Endothelial cell (in vitro differentiated cells): ENCODE measurements around the gene IZUMO4. TPM values are rescaled to one million over a fixed set of nuclear protein-coding genes. Genes with fewer than 3 reads are reported as not detected.

Experiments used
- DNase-seq: peaks from one replicate; pipeline ENCODE4 v3.0.0; 2021; ENCODE audit warnings: low spot score
- H3K27ac Mint-ChIP-seq: one replicate; pipeline ENCODE4 v1.8.0; 2021; ENCODE audit warnings: mixed read lengths, inconsistent platforms; ENCODE audit not compliant: unreplicated experiment
- H3K27me3 Mint-ChIP-seq: one replicate; pipeline ENCODE4 v1.8.0; 2021; ENCODE audit warnings: mild to moderate bottlenecking, moderate library complexity, mixed read lengths, inconsistent platforms; ENCODE audit not compliant: unreplicated experiment
- H3K36me3 Mint-ChIP-seq: one replicate; pipeline ENCODE4 v1.8.0; 2021; ENCODE audit warnings: mild to moderate bottlenecking, low read depth, mixed read lengths, inconsistent platforms; ENCODE audit not compliant: unreplicated experiment
- H3K4me1 Mint-ChIP-seq: one replicate; pipeline ENCODE4 v1.8.0; 2021; ENCODE audit warnings: mild to moderate bottlenecking, mixed read lengths, inconsistent platforms; ENCODE audit not compliant: unreplicated experiment
- H3K4me3 Mint-ChIP-seq: one replicate; pipeline ENCODE4 v1.8.0; 2021; ENCODE audit warnings: mild to moderate bottlenecking, mixed read lengths, inconsistent platforms; ENCODE audit not compliant: unreplicated experiment
- H3K9me3 Mint-ChIP-seq: one replicate; pipeline ENCODE4 v1.8.0; 2021; ENCODE audit warnings: mixed read lengths, inconsistent platforms; ENCODE audit not compliant: unreplicated experiment
- CTCF ChIP-seq: fragments of 200-600 bp; sonication (generic); IDR thresholded peaks from one replicate; pipeline ENCODE4 v1.5.0; 2021; ENCODE audit warnings: antibody characterized with exemption; ENCODE audit not compliant: unreplicated experiment
- total RNA-seq: library from RNA; stranded (reverse); fragmentation: NEBNext Ultra II Directional; extraction: Animal tissue kit (Norgen Biotek cat#: 25700); gene quantifications from one replicate; pipeline ENCODE4 v1.2.1, GENCODE V29; 2021; ENCODE audit not compliant: unreplicated experiment

The IZUMO4 gene
- total RNA-seq, 1 donor from 2014 or later, result 8.9 TPM

- no peak for TF ChIP-seq CTCF
Observed at GRCh38 chr19:2064395-2064787, 32.3 kb upstream of the IZUMO4 start.

GRCh38 chr19:2064788-2065524 lies 31.8 kb upstream of the IZUMO4 start:
- Mint-ChIP-seq H3K4me1 (peaks cover 15% of the 10 kb centered on the region), H3K9me3 (no peaks in the 10 kb centered on the region), H3K27ac (peak overlapping the region; percentile 43), H3K36me3 (no peaks in the 10 kb centered on the region), H3K4me3 (no peak overlapping the region), H3K27me3 (peaks cover 9% of the 10 kb centered on the region)
- no peak for TF ChIP-seq CTCF
- no peak for DNase-seq

More at GRCh38 chr19:2064395-2064787, 32.3 kb upstream of the IZUMO4 start:
- peaks cover 10% of the 10 kb centered on the region for H3K27me3 Mint-ChIP-seq
- H3K9me3 Mint-ChIP-seq, result no peaks in the 10 kb centered on the region
- DNase-seq, result no peak
- peaks cover 15% of the 10 kb centered on the region for H3K4me1 Mint-ChIP-seq
- H3K36me3 Mint-ChIP-seq, result no peaks in the 10 kb centered on the region
- no peak overlapping the region for H3K4me3 Mint-ChIP-seq
- H3K27ac Mint-ChIP-seq, result no peak overlapping the region

- no peaks in the 10 kb centered on the region for H3K9me3 Mint-ChIP-seq
- TF ChIP-seq CTCF, result no peak
Observed at GRCh38 chr19:2070436-2070827, 26.3 kb upstream of the IZUMO4 start.

GRCh38 chr19:2070986-2071673 lies 25.6 kb upstream of the IZUMO4 start:
- H3K4me3 Mint-ChIP-seq, result peak overlapping the region; percentile 69
- no peaks in the 10 kb centered on the region for H3K4me1 Mint-ChIP-seq
- DNase-seq, result no peak
- H3K36me3 Mint-ChIP-seq, result peaks cover 26% of the 10 kb centered on the region
- no peaks in the 10 kb centered on the region for H3K9me3 Mint-ChIP-seq
- H3K27ac Mint-ChIP-seq, result peak overlapping the region; percentile 42
- peaks cover 6% of the 10 kb centered on the region for H3K27me3 Mint-ChIP-seq
- no peak for TF ChIP-seq CTCF

More at GRCh38 chr19:2070436-2070827, 26.3 kb upstream of the IZUMO4 start:
- Mint-ChIP-seq H3K4me1 (no peaks in the 10 kb centered on the region), H3K4me3 (no peak overlapping the region), H3K27me3 (peaks cover 2% of the 10 kb centered on the region), H3K27ac (no peak overlapping the region), H3K36me3 (peaks cover 26% of the 10 kb centered on the region)
- no peak for DNase-seq
